Stimulated activated naive CD8-positive, alpha-beta T cell treated with anti-CD3 and anti-CD28 coated beads, Interleukin-15, Interleukin-2, amounts not matched to agents 100 ng/mL and 50 ng/mL, for 24 hours (primary cell): Measurements from ENCODE around the gene DOCK4.

Experiments
- H3K27ac Mint-ChIP-seq: one replicate; pipeline ENCODE4 v1.8.0; 2021; ENCODE audit warnings: mild to moderate bottlenecking, mixed read lengths
- H3K27me3 Mint-ChIP-seq: one replicate; pipeline ENCODE4 v1.8.0; 2021; ENCODE audit warnings: mixed read lengths
- H3K36me3 Mint-ChIP-seq: one replicate; pipeline ENCODE4 v1.8.0; 2021; ENCODE audit warnings: low read depth, mixed read lengths
- H3K4me1 Mint-ChIP-seq: one replicate; pipeline ENCODE4 v1.8.0; 2021; ENCODE audit warnings: low read depth, mixed read lengths
- H3K4me3 Mint-ChIP-seq: one replicate; pipeline ENCODE4 v1.8.0; 2021; ENCODE audit warnings: mild to moderate bottlenecking, mixed read lengths
- H3K9me3 Mint-ChIP-seq: one replicate; pipeline ENCODE4 v1.8.0; 2021; ENCODE audit warnings: mixed read lengths

DOCK4 gene

DNA sequence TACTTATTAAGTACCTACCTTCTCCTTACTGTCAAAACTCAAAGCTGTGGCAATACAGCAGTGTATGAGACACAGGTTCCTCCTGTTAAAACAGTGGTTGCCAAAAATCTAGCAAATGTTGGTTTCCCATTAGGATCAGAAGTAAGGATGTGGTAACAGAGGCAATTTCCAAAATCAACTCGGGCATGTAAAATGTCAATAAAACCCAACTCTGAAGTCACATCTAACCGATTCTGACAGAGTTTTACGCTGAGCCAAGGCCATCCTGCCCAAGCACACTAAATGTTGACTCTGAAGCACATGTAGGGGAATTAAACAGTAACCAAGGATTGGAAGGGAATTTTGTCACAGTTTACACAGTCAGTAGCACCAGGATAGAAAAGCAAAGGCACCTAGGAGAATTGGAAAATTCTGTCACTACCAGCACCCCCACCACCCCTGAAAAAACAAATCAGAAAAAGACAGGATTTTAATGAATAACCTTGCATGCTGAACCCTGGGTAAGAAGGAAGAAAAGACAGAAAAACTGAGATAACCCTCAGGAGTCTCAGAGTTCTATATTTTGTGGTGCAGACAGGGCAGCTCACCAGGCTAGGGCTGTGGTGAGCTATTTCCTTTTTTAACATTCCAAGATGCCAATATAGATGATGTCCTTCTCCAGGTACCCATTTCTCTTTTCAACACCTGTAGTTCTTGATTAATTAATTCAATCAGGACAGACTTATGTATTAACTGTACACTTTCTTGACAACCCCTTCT, 119.5 kb downstream of the DOCK4 start:
- Mint-ChIP-seq H3K9me3 (no peaks in the 10 kb centered on the region), H3K27me3 (peaks cover 4% of the 10 kb centered on the region), H3K4me1 (no peaks in the 10 kb centered on the region), H3K27ac (no peak overlapping the region), H3K36me3 (no peaks in the 10 kb centered on the region), H3K4me3 (no peak overlapping the region)

DNA sequence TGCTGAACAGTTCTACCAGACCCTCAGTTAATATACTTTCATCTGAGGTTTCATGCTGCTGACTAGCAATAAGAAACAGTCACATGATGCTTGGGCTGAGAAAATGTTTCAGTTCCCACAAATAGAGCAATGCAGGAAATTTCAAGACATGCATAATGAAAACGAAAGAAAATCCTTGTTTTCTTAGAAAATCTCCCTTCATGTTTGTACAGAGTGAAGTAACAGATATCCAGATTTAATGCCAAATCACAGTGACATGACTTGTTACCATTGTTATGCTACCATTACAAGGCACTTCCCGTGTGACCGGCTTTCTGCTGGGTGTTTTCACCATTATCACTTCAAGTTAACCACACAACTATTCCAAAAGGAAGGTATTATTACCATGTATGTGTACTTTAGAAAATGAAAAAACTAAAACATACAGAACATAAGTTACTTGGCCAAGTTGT, 121.7 kb downstream of the DOCK4 start:
- peaks cover 11% of the 10 kb centered on the region for H3K4me1 Mint-ChIP-seq
- H3K36me3 Mint-ChIP-seq, result no peaks in the 10 kb centered on the region
- no peak overlapping the region for H3K4me3 Mint-ChIP-seq
- H3K27me3 Mint-ChIP-seq, result peaks cover 14% of the 10 kb centered on the region
- no peak overlapping the region for H3K27ac Mint-ChIP-seq
- no peaks in the 10 kb centered on the region for H3K9me3 Mint-ChIP-seq

DNA sequence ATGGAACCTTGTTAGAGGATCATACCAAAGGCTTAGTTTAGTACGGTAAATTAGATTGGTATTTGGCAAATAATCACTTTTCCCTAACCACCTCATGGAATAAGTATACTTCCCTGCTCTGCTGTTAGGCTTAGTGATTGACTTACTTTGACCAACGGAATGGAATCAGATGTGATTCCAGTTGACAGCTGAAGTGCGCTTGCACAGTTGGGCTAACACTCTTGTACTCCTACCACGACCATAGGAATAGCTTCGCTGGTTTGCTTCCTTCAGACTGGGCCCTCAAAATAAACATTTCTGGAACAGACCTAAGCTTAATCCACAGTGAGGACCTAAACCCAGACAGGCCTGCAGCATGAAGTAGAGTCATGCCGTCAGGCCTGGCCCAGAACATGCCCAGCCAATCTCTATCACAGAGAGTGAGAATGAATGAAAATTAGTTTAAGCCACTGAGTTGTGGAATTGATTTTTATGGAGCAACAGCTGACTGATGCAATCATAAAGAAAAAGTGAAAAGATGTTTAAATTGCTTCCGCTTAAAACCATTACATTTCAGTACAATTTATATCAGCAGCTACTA, 122.3 kb downstream of the DOCK4 start:
- Mint-ChIP-seq H3K36me3 (no peaks in the 10 kb centered on the region), H3K27ac (no peak overlapping the region), H3K9me3 (no peaks in the 10 kb centered on the region), H3K4me3 (no peak overlapping the region), H3K27me3 (peaks cover 18% of the 10 kb centered on the region), H3K4me1 (peaks cover 11% of the 10 kb centered on the region)

DNA sequence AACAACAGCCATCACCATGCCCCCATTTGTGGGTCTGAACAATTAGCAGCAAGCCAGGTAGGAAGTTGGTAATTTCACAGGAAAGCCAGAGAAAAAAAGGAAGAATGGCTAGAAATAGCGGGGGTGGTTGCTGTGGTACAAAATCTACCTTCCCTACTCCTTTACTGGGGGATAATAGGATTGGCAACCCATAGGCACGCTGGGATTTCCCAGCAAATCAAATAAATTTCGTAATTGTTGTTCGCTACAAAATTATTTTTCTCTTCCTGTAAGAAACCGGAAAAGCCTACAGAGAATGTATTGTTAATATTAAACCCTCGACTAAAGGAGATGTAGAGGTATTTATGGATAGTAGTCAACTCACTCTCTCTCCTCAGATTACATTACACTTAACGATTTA, 123.9 kb downstream of the DOCK4 start:
- H3K36me3 Mint-ChIP-seq, result no peaks in the 10 kb centered on the region
- no peak overlapping the region for H3K27ac Mint-ChIP-seq
- H3K4me3 Mint-ChIP-seq, result no peak overlapping the region
- no peaks in the 10 kb centered on the region for H3K9me3 Mint-ChIP-seq
- peaks cover 24% of the 10 kb centered on the region for H3K27me3 Mint-ChIP-seq
- H3K4me1 Mint-ChIP-seq, result peaks cover 11% of the 10 kb centered on the region

DNA sequence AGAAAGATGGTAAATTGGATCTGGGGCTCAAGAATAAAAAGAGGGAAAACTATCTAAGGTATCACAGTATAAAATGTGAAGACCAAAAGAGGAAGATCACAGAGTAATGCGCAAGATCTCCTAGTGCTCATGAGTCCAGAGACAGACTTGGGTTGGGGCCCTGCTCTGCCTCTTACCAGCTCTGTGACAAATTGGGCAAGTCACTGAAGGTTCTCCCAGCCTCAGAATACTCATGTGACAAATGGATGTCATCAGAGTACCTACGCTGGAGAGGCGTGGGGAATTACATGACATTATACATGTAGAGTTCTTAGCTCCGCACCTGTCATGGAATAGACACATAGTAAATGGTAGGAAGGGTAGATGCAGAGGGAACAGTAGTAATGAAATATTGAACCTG, 124.4 kb downstream of the DOCK4 start:
- Mint-ChIP-seq H3K9me3 (no peaks in the 10 kb centered on the region), H3K4me1 (peaks cover 11% of the 10 kb centered on the region), H3K4me3 (no peak overlapping the region), H3K36me3 (no peaks in the 10 kb centered on the region), H3K27me3 (peaks cover 24% of the 10 kb centered on the region), H3K27ac (no peak overlapping the region)

DNA sequence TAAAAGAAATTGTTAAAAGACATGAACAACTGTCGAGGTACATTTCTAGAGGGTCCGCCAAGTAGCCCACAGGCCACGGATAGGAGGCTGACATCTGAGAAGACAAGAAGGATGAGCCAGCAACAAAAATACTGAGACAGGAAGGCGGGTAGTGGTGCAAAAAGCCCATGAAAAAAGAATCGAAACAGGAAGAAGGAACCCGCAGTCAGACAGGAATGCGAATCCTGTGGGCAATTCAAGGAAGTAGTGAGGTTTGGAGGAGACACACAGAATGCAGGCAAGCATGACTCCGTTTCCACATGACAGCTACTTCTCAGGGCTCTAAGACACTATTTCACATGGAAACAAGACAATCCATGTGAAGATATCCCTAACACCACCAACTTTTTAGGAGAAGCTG, 125.2 kb downstream of the DOCK4 start:
- no peaks in the 10 kb centered on the region for H3K36me3 Mint-ChIP-seq
- H3K27me3 Mint-ChIP-seq, result peaks cover 23% of the 10 kb centered on the region
- H3K4me3 Mint-ChIP-seq, result peak overlapping the region; percentile 15
- H3K27ac Mint-ChIP-seq, result no peak overlapping the region
- peaks cover 11% of the 10 kb centered on the region for H3K4me1 Mint-ChIP-seq
- H3K9me3 Mint-ChIP-seq, result no peaks in the 10 kb centered on the region

DNA sequence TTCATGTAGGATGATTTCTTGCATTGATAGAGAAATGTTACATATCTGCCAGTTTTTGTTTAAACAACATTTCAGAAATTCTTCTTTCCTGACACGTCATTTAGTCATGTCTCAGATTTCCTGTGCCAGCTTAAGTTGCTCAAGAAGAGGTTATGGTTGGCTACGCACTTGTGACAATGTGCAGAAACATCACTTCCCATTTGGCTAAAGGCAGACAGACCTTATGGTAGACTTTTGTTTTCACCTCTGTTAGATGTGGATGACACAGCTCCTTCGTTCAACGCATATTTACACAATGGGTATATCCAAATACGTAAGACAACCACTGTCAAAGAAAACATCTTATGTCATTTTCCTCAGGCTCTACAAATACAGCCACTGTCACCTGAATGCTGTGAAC, 125.8 kb downstream of the DOCK4 start:
- peak overlapping the region; percentile 23 for H3K4me3 Mint-ChIP-seq

DNA sequence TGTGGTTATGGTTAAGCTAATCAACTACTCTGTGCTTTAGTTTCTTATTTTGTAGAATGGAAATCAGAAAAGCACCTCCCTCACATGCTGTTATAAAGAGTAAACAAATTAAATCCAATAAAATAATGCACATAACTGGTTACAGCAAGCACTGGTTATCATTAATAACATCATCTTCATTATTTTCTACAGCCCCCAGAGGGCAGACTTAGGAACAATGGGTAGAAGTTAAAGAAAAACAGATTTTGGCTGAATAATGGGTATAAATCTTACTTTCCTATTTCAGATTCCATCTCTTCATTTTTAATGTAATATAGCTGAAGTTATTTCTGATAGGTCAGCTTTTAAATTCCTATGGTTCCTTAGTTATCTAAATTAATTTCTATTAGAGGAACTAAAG, 126.5 kb downstream of the DOCK4 start:
- no peaks in the 10 kb centered on the region for H3K36me3 Mint-ChIP-seq
- peaks cover 11% of the 10 kb centered on the region for H3K4me1 Mint-ChIP-seq
- no peak overlapping the region for H3K4me3 Mint-ChIP-seq
- H3K27ac Mint-ChIP-seq, result no peak overlapping the region
- no peaks in the 10 kb centered on the region for H3K9me3 Mint-ChIP-seq
- H3K27me3 Mint-ChIP-seq, result peaks cover 25% of the 10 kb centered on the region

More for the DNA sequence above, 125.8 kb downstream of the DOCK4 start:
- Mint-ChIP-seq H3K27ac (no peak overlapping the region), H3K27me3 (peaks cover 20% of the 10 kb centered on the region), H3K36me3 (no peaks in the 10 kb centered on the region), H3K4me1 (peaks cover 11% of the 10 kb centered on the region), H3K9me3 (no peaks in the 10 kb centered on the region)

DNA sequence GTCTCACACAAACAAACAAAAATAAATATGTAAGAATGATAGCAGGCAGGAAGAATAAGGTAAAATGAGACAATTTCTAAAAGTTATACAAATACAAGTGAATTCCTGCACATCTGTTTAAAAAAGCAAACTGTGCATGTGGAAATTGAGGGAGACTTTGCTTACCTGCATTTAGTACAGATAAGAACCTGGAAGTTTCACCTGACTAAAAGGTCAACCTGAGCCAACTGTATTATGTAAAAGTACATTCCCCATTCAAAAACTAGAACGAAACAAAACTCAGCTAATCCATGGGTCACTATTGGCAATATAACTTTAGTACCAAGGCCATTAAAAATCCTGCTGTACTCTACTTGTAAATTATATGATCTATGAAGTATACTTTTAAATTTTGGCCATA, 127.1 kb downstream of the DOCK4 start:
- Mint-ChIP-seq H3K27me3 (peaks cover 29% of the 10 kb centered on the region), H3K4me1 (peaks cover 11% of the 10 kb centered on the region), H3K27ac (no peak overlapping the region), H3K36me3 (no peaks in the 10 kb centered on the region), H3K4me3 (no peak overlapping the region), H3K9me3 (no peaks in the 10 kb centered on the region)

DNA sequence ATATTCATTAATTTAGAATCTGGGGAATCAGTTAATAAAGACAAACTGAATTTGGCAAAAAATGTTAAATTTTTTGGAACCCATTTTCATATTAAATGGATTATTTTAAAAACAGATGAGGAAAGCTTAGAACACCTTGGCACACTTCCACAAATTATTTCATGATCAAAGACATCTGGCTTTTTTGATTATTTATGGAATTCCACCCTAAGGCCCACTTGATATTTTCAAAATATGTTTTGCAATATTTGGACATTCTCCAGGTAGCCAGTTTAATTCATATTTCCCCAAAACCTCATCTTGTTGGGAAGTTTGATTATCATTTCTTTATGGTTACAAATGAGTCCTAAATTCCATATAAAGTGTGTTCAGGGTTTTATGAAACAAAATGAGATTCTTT, 129.9 kb downstream of the DOCK4 start:
- H3K9me3 Mint-ChIP-seq, result no peaks in the 10 kb centered on the region
- H3K36me3 Mint-ChIP-seq, result no peaks in the 10 kb centered on the region
- H3K4me3 Mint-ChIP-seq, result no peak overlapping the region
- peaks cover 32% of the 10 kb centered on the region for H3K27me3 Mint-ChIP-seq
- peaks cover 11% of the 10 kb centered on the region for H3K4me1 Mint-ChIP-seq
- H3K27ac Mint-ChIP-seq, result no peak overlapping the region

DNA sequence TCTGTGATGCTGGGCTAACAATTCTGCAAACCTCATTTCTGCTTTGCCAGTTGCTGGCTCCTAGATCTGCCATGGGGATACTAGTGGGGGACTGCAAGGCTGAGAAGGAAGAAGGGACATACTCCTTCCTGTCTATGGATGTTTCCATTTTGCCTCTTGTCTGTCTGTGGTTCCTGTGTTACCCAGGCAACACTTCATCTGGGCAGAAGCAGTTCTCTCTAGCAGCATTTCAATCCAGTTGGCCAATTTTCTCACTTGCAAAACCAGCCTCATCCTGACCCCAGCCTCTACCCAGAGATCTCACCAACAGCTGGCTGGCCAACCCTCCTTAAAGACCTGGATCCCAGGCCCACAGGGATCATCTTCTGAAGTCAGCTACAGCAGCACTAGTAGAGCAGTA, 131.7 kb downstream of the DOCK4 start:
- H3K4me3 Mint-ChIP-seq, result no peak overlapping the region
- H3K4me1 Mint-ChIP-seq, result no peaks in the 10 kb centered on the region
- no peaks in the 10 kb centered on the region for H3K9me3 Mint-ChIP-seq
- no peak overlapping the region for H3K27ac Mint-ChIP-seq
- H3K27me3 Mint-ChIP-seq, result peaks cover 24% of the 10 kb centered on the region
- H3K36me3 Mint-ChIP-seq, result no peaks in the 10 kb centered on the region

DNA sequence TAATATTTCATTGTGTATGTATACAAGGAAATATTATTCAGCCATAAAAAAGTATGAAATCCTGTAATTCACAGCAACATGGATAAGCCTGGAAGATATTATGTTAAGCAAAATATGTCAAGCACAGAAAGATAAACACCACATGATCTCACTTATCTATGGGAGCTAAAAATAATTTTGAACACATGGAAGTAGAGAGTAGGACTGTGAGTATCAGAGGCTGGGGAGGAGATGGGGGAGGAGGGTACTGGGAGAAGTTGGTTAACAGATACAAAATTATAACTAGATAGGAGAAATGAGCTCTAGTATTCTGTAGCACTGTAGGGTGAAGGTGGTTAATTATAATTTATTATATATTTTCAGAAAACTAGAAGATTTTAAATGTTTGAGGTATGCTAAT, 132.7 kb downstream of the DOCK4 start:
- Mint-ChIP-seq H3K27me3 (peaks cover 21% of the 10 kb centered on the region), H3K4me3 (no peak overlapping the region)

DNA sequence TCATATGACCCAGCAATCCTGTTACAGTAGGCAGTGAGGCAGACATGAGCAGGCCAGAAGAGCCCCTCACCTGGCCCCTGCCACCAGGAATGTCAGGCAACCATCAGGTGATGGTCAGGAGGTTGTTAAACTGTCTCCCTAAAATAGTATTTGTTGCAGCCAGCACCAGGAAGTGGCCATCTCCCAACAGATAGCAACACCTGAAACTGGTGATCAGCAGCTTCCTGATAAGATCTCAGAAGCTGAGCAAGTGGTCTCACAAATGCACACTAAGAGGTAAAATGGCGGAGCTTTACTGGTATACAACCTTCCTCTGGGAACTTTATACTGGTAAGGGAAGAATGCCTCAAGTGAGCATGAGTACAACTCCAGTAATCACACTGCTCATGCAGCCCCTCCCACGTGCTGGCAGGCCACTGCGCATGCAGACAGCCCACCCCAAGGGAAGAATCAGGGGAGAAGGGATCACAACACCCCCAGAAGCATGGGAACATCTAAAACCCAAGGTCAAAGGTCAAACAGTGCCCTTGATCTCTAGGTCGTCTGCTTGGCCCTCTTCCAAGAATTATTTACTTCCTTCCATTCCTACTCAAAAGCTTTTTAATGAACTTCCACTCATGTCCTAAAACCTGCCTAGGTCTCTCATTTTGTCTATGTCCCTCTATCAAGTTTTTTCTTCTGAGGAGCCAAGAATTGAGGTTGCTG, 133.5 kb downstream of the DOCK4 start:
- H3K4me3 Mint-ChIP-seq, result no peak overlapping the region
- no peak overlapping the region for H3K27ac Mint-ChIP-seq
- H3K36me3 Mint-ChIP-seq, result no peaks in the 10 kb centered on the region
- H3K27me3 Mint-ChIP-seq, result peaks cover 15% of the 10 kb centered on the region
- no peaks in the 10 kb centered on the region for H3K4me1 Mint-ChIP-seq
- H3K9me3 Mint-ChIP-seq, result no peaks in the 10 kb centered on the region

More for the DNA sequence above, 132.7 kb downstream of the DOCK4 start:
- H3K9me3 Mint-ChIP-seq, result no peaks in the 10 kb centered on the region
- H3K4me1 Mint-ChIP-seq, result no peaks in the 10 kb centered on the region
- no peaks in the 10 kb centered on the region for H3K36me3 Mint-ChIP-seq
- no peak overlapping the region for H3K27ac Mint-ChIP-seq

DNA sequence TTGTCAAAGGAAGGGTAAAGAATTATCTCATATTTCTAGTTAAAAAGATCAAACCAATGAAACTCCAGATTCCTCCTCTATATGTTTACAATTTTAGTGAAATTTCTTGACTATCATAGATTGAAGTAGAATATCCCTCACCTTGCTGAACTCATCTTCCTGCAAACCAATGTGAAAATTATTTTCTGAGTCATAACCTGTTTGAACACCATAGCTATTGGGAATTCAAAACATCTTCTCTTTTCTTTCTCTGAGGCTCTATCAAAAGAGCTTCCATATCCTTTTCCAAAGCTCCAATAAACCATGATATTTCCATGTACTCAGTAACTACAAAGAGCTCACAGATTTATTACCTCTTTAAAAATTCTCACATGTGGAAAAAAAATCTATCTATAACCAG, 134.3 kb downstream of the DOCK4 start:
- Mint-ChIP-seq H3K27ac (no peak overlapping the region), H3K9me3 (no peaks in the 10 kb centered on the region), H3K27me3 (peaks cover 15% of the 10 kb centered on the region), H3K36me3 (no peaks in the 10 kb centered on the region), H3K4me1 (no peaks in the 10 kb centered on the region), H3K4me3 (no peak overlapping the region)

DNA sequence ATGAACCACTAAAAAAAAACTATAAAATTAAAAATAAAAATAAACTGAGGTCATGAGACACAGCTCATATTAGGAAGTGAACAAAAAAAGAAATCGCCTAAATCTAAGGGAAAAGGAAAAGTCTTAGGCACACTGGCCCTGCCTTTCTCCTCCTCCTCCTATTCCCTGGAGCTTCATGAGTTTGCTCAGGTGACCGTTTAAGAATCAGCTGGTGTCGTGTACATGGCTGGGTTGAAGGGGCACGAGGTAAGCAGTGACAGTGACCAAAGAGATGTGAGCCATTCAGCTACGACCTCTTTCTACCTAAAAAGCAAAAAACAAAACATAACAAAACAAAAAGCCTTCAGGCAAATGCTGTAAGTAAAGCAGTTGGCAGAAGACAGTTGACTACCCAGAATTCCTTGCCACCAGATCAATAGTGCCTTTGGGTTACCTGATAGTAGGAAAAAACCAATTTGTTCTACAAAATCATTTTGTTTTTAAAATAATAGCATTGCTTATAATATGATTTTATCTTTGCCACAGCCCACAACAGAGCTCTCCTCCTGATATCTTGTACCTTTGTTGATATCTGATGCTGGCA, 135.4 kb downstream of the DOCK4 start:
- no peaks in the 10 kb centered on the region for H3K36me3 Mint-ChIP-seq
- no peak overlapping the region for H3K27ac Mint-ChIP-seq
- H3K9me3 Mint-ChIP-seq, result no peaks in the 10 kb centered on the region
- no peaks in the 10 kb centered on the region for H3K4me1 Mint-ChIP-seq
- no peak overlapping the region for H3K4me3 Mint-ChIP-seq
- H3K27me3 Mint-ChIP-seq, result peaks cover 15% of the 10 kb centered on the region
